CD4-positive, alpha-beta T cell (primary cell): Measurements from ENCODE around the gene SPSB4. TPM values are rescaled to one million over a fixed set of nuclear protein-coding genes. Genes with fewer than 3 reads are reported as not detected.

Source experiments
- ATAC-seq: fragments of 200-7000 bp; cut with Tn5 transposase; one replicate; pipeline ENCODE4 v1.10.0; 2022; ENCODE audit warnings: mild to moderate bottlenecking; ENCODE audit not compliant: poor library complexity
- CTCF ChIA-PET: fragments of 350-600 bp; sonication (Branson Sonifier 250); formaldehyde crosslinking; loops from one replicate; lab custom pipeline; 2021; ENCODE audit warnings: antibody characterized with exemption, inconsistent platforms; lab: Charles Lee
- POLR2A ChIA-PET: fragments of 350-600 bp; sonication (Branson Sonifier 250); formaldehyde crosslinking; loops from one replicate; lab custom pipeline; 2021; ENCODE audit warnings: antibody characterized with exemption, inconsistent platforms; lab: Charles Lee
- DNase-seq, 14 experiments: peaks; one replicate each; pipeline ENCODE4 v3.0.0-alpha.2; 2013 to 2020; ENCODE audit warnings: mixed read lengths in 2 of 14
- H3K27ac ChIP-seq, 2 donors: one replicate each; pipeline versions ENCODE4 v1.5.1 to v1.7.0; 2013; ENCODE audit warnings: low read length in 2 of 2, low read depth in 1 of 2, mild to moderate bottlenecking in 1 of 2
- H3K27me3 ChIP-seq, 2 experiments: 1 replicate in 1 of 2; 2 replicates in 1 of 2; pipeline versions ENCODE4 v1.6.1 to v1.7.0; 2013; ENCODE audit warnings: low read length in 2 of 2, control low read depth in 1 of 2, mild to moderate bottlenecking in 1 of 2, moderate library complexity in 1 of 2; ENCODE audit not compliant: insufficient read depth in 2 of 2, control insufficient read depth in 1 of 2
- H3K36me3 ChIP-seq: one replicate; pipeline ENCODE4 v1.6.1; 2013; ENCODE audit warnings: low read length, control low read depth; ENCODE audit not compliant: insufficient read depth
- H3K4me1 ChIP-seq: one replicate; pipeline ENCODE4 v1.6.1; 2013; ENCODE audit warnings: low read length, control low read depth; ENCODE audit not compliant: insufficient read depth
- H3K4me3 ChIP-seq: one replicate; pipeline ENCODE4 v1.5.1; 2013; ENCODE audit warnings: mild to moderate bottlenecking, low read length, moderate library complexity
- H3K9me3 ChIP-seq, 2 experiments: 1 replicate in 1 of 2; 2 replicates in 1 of 2; pipeline versions ENCODE4 v1.6.1 to v1.7.0; 2013; ENCODE audit warnings: low read length in 2 of 2, mild to moderate bottlenecking in 2 of 2, control low read depth in 1 of 2, moderate library complexity in 1 of 2; ENCODE audit not compliant: control insufficient read depth in 1 of 2, insufficient read depth in 1 of 2
- H3K27ac Mint-ChIP-seq: one replicate; pipeline ENCODE4 v1.8.0; 2020; ENCODE audit warnings: mixed read lengths
- H3K27me3 Mint-ChIP-seq: one replicate; pipeline ENCODE4 v1.8.0; 2021; ENCODE audit warnings: mixed read lengths
- H3K36me3 Mint-ChIP-seq: one replicate; pipeline ENCODE4 v1.8.0; 2021; ENCODE audit warnings: low read depth, mixed read lengths
- H3K4me1 Mint-ChIP-seq: one replicate; pipeline ENCODE4 v1.8.0; 2021; ENCODE audit warnings: low read depth, mixed read lengths
- H3K4me3 Mint-ChIP-seq: one replicate; pipeline ENCODE4 v1.8.0; 2020; ENCODE audit warnings: mild to moderate bottlenecking, mixed read lengths
- H3K9me3 Mint-ChIP-seq: one replicate; pipeline ENCODE4 v1.8.0; 2020; ENCODE audit warnings: mixed read lengths
- CTCF ChIP-seq: fragments of 200-600 bp; IDR thresholded peaks from one replicate; pipeline ENCODE4 v1.8.0; 2022; ENCODE audit warnings: antibody characterized with exemption, mild to moderate bottlenecking
- intact Hi-C, 2 experiments: fragments of 100-400 bp; cut with DNase I in 1 of 2; cut with micrococcal nuclease in 1 of 2; formaldehyde crosslinking; loops; one replicate each; pipeline versions ENCODE4 v1.15.1 to v1.9.0; 2023 to 2025; cut with DNase I, micrococcal nuclease
- total RNA-seq, 174 experiments: library from RNA in 2 of 174; stranded (reverse) in 2 of 174; gene quantifications; one replicate each; pipeline ENCODE4 v1.2.3 and lab custom pipeline; 2021 to 2026

The SPSB4 gene
- total RNA-seq, 2 experiments from 2014 or later: not detected

- no peak overlapping the region for H3K27ac ChIP-seq
- H3K4me3 ChIP-seq: no peak overlapping the region
- no peaks in the 10 kb centered on the region for H3K27me3 ChIP-seq
- no peak overlapping the region for H3K27ac Mint-ChIP-seq
- DNase-seq (no peak), ATAC-seq (no peak)
- H3K4me1 ChIP-seq: no peaks in the 10 kb centered on the region
- CTCF ChIA-PET: no interaction called here
- no peaks in the 10 kb centered on the region for H3K27me3 Mint-ChIP-seq
- H3K9me3 ChIP-seq: peaks cover 0 to 4% of the 10 kb centered on the region in 2 experiments
- intact Hi-C loops: no loop called here
- no peak overlapping the region for H3K4me3 Mint-ChIP-seq
- POLR2A ChIA-PET: no interaction called here
- no peaks in the 10 kb centered on the region for H3K36me3 Mint-ChIP-seq
- no peaks in the 10 kb centered on the region for H3K36me3 ChIP-seq
- H3K9me3 Mint-ChIP-seq: peaks cover 12% of the 10 kb centered on the region
- TF ChIP-seq CTCF: no peak
- no peaks in the 10 kb centered on the region for H3K4me1 Mint-ChIP-seq
Measured at GRCh38 chr3:141179983-141180382, 128.8 kb downstream of the SPSB4 start.

- H3K36me3 ChIP-seq: no peaks in the 10 kb centered on the region
- no peaks in the 10 kb centered on the region for H3K4me1 ChIP-seq
- DNase-seq: no peak
- H3K36me3 Mint-ChIP-seq: no peaks in the 10 kb centered on the region
- TF ChIP-seq CTCF: no peak
- no peaks in the 10 kb centered on the region for H3K4me1 Mint-ChIP-seq
- CTCF ChIA-PET: no interaction called here
- H3K9me3 Mint-ChIP-seq: peaks cover 12% of the 10 kb centered on the region
- POLR2A ChIA-PET: no interaction called here
- no peak overlapping the region for H3K27ac ChIP-seq
- H3K9me3 ChIP-seq: peaks cover 0 to 4% of the 10 kb centered on the region in 2 experiments
- H3K4me3 ChIP-seq: no peak overlapping the region
- ATAC-seq: no peak
- peaks cover 0 to 3% of the 10 kb centered on the region in 2 experiments for H3K27me3 ChIP-seq
- H3K27ac Mint-ChIP-seq: no peak overlapping the region
- intact Hi-C loops: no loop called here
- H3K4me3 Mint-ChIP-seq: no peak overlapping the region
- no peaks in the 10 kb centered on the region for H3K27me3 Mint-ChIP-seq
Measured at GRCh38 chr3:141181196-141181595, 130.0 kb downstream of the SPSB4 start.

- intact Hi-C loops: no loop called here
- peaks cover 0 to 3% of the 10 kb centered on the region in 2 experiments for H3K27me3 ChIP-seq
- POLR2A ChIA-PET: no interaction called here
Measured at GRCh38 chr3:141181819-141182218, 130.7 kb downstream of the SPSB4 start.

More at GRCh38 chr3:141181819-141182218, 130.7 kb downstream of the SPSB4 start:
- CTCF ChIA-PET: no interaction called here
- no peaks in the 10 kb centered on the region for H3K36me3 Mint-ChIP-seq
- no peaks in the 10 kb centered on the region for H3K4me1 Mint-ChIP-seq
- peaks cover 0 to 4% of the 10 kb centered on the region in 2 experiments for H3K9me3 ChIP-seq
- ATAC-seq: no peak
- no peak overlapping the region for H3K27ac ChIP-seq
- no peak overlapping the region for H3K4me3 Mint-ChIP-seq
- peaks cover 12% of the 10 kb centered on the region for H3K9me3 Mint-ChIP-seq
- no peak for DNase-seq
- H3K27ac Mint-ChIP-seq: no peak overlapping the region
- no peak for TF ChIP-seq CTCF
- no peaks in the 10 kb centered on the region for H3K27me3 Mint-ChIP-seq
- H3K36me3 ChIP-seq: no peaks in the 10 kb centered on the region
- no peak overlapping the region for H3K4me3 ChIP-seq
- no peaks in the 10 kb centered on the region for H3K4me1 ChIP-seq
